Measurements from ENCODE around the gene FHOD3. TPM values are rescaled to one million over a fixed set of nuclear protein-coding genes. Genes with fewer than 3 reads are reported as not detected.

FHOD3 gene
- total RNA-seq, 1 donor, result 13.0 TPM

- no peak overlapping the region for H3K4me2 ChIP-seq (ENCODE audit: insufficient read depth, low read length)
- no peak for TF ChIP-seq CTCF (IDR thresholded peaks at IDR 0.05; ENCODE audit: extremely low read depth, low read depth, low read length)
- no peak for DNase-seq (ENCODE audit: insufficient read length, low spot score, missing footprints)
Measured at GRCh38 chr18:36667811-36668210, 370.3 kb downstream of the FHOD3 start.

GRCh38 chr18:36668349-36668748, 370.8 kb downstream of the FHOD3 start:
- H3K4me2 ChIP-seq (ENCODE audit: insufficient read depth, low read length), result no peak overlapping the region
- H3K79me2 ChIP-seq (ENCODE audit: insufficient read depth, low read length), result no peaks in the 10 kb centered on the region
- H3K4me1 ChIP-seq (ENCODE audit: insufficient read depth, low read length), result peaks cover 11% of the 10 kb centered on the region
- no peaks in the 10 kb centered on the region for H4K20me1 ChIP-seq (ENCODE audit: insufficient read depth, low read length)
- no peak overlapping the region for H3K27ac ChIP-seq (ENCODE audit: low read depth, low read length)
- no peak for TF ChIP-seq CTCF (IDR thresholded peaks at IDR 0.05; ENCODE audit: extremely low read depth, low read depth, low read length)
- H3K36me3 ChIP-seq (ENCODE audit: insufficient read depth, low read length), result no peaks in the 10 kb centered on the region
- no peak for DNase-seq (ENCODE audit: insufficient read length, low spot score, missing footprints)
- no peaks in the 10 kb centered on the region for H3K27me3 ChIP-seq (ENCODE audit: insufficient read depth, low read length)
- H3K4me3 ChIP-seq (ENCODE audit: insufficient read depth, low read length), result no peak overlapping the region
- H2AFZ ChIP-seq (ENCODE audit: low read length), result no peak overlapping the region
- H3K9me3 ChIP-seq (ENCODE audit: low read depth, low read length), result no peaks in the 10 kb centered on the region

More at GRCh38 chr18:36667811-36668210, 370.3 kb downstream of the FHOD3 start:
- Histone ChIP-seq H3K27me3 (ENCODE audit: insufficient read depth, low read length) (no peaks in the 10 kb centered on the region), H2AFZ (ENCODE audit: low read length) (no peak overlapping the region), H3K4me3 (ENCODE audit: insufficient read depth, low read length) (no peak overlapping the region), H3K27ac (ENCODE audit: low read depth, low read length) (no peak overlapping the region), H3K4me1 (ENCODE audit: insufficient read depth, low read length) (peaks cover 7% of the 10 kb centered on the region), H3K36me3 (ENCODE audit: insufficient read depth, low read length) (no peaks in the 10 kb centered on the region), H3K9me3 (ENCODE audit: low read depth, low read length) (no peaks in the 10 kb centered on the region), H3K79me2 (ENCODE audit: insufficient read depth, low read length) (no peaks in the 10 kb centered on the region), H4K20me1 (ENCODE audit: insufficient read depth, low read length) (no peaks in the 10 kb centered on the region)

GRCh38 chr18:36672437-36673344, 375.2 kb downstream of the FHOD3 start:
- no peak for TF ChIP-seq CTCF (IDR thresholded peaks at IDR 0.05; ENCODE audit: extremely low read depth, low read depth, low read length)
- Histone ChIP-seq H2AFZ (ENCODE audit: low read length) (peak overlapping the region; percentile 73), H3K4me2 (ENCODE audit: insufficient read depth, low read length) (peak overlapping the region; percentile 72), H3K79me2 (ENCODE audit: insufficient read depth, low read length) (no peaks in the 10 kb centered on the region), H3K36me3 (ENCODE audit: insufficient read depth, low read length) (no peaks in the 10 kb centered on the region), H3K4me3 (ENCODE audit: insufficient read depth, low read length) (peak overlapping the region; percentile 56), H3K27ac (ENCODE audit: low read depth, low read length) (peak overlapping the region; percentile 58), H3K27me3 (ENCODE audit: insufficient read depth, low read length) (no peaks in the 10 kb centered on the region), H3K9me3 (ENCODE audit: low read depth, low read length) (no peaks in the 10 kb centered on the region), H4K20me1 (ENCODE audit: insufficient read depth, low read length) (no peaks in the 10 kb centered on the region), H3K4me1 (ENCODE audit: insufficient read depth, low read length) (peaks cover 11% of the 10 kb centered on the region)
- DNase-seq (ENCODE audit: insufficient read length, low spot score, missing footprints), result peak; percentile 36

- Histone ChIP-seq H3K9me3 (ENCODE audit: low read depth, low read length) (no peaks in the 10 kb centered on the region), H3K36me3 (ENCODE audit: insufficient read depth, low read length) (no peaks in the 10 kb centered on the region), H3K4me3 (ENCODE audit: insufficient read depth, low read length) (no peak overlapping the region), H2AFZ (ENCODE audit: low read length) (peak overlapping the region; percentile 47), H3K4me2 (ENCODE audit: insufficient read depth, low read length) (peak overlapping the region; percentile 72), H3K79me2 (ENCODE audit: insufficient read depth, low read length) (no peaks in the 10 kb centered on the region), H3K4me1 (ENCODE audit: insufficient read depth, low read length) (peaks cover 11% of the 10 kb centered on the region), H3K27me3 (ENCODE audit: insufficient read depth, low read length) (no peaks in the 10 kb centered on the region), H4K20me1 (ENCODE audit: insufficient read depth, low read length) (no peaks in the 10 kb centered on the region), H3K27ac (ENCODE audit: low read depth, low read length) (peak overlapping the region; percentile 54)
- DNase-seq (ENCODE audit: insufficient read length, low spot score, missing footprints), result no peak
- no peak for TF ChIP-seq CTCF (IDR thresholded peaks at IDR 0.05; ENCODE audit: extremely low read depth, low read depth, low read length)
Measured at GRCh38 chr18:36673452-36673851, 375.9 kb downstream of the FHOD3 start.
